Measurements from ENCODE around the gene INTS3.

GRCh38 chr1:153711026-153711425, 16.8 kb upstream of the INTS3 start:
- TF ChIP-seq, protein P1, sequence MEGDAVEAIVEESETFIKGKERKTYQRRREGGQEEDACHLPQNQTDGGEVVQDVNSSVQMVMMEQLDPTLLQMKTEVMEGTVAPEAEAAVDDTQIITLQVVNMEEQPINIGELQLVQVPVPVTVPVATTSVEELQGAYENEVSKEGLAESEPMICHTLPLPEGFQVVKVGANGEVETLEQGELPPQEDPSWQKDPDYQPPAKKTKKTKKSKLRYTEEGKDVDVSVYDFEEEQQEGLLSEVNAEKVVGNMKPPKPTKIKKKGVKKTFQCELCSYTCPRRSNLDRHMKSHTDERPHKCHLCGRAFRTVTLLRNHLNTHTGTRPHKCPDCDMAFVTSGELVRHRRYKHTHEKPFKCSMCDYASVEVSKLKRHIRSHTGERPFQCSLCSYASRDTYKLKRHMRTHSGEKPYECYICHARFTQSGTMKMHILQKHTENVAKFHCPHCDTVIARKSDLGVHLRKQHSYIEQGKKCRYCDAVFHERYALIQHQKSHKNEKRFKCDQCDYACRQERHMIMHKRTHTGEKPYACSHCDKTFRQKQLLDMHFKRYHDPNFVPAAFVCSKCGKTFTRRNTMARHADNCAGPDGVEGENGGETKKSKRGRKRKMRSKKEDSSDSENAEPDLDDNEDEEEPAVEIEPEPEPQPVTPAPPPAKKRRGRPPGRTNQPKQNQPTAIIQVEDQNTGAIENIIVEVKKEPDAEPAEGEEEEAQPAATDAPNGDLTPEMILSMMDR (IDR thresholded peaks at IDR 0.05; ENCODE audit: poor library complexity, severe bottlenecking), result no peak
- TF ChIP-seq EP300 (conservative IDR thresholded peaks at IDR 0.05; ENCODE audit: poor library complexity, severe bottlenecking), result no peak
